HG02970 (cell line): Measurements from ENCODE around the gene FCN1.

Experiments
- ATAC-seq: cut with Tn5 transposase; IDR thresholded peaks from one replicate; pipeline ENCODE4 v1.9.1; 2021; ENCODE audit warnings: mild to moderate bottlenecking, moderate library complexity, moderate number of reproducible peaks; ENCODE audit not compliant: unreplicated experiment, low FRiP score

Gene FCN1

DNA sequence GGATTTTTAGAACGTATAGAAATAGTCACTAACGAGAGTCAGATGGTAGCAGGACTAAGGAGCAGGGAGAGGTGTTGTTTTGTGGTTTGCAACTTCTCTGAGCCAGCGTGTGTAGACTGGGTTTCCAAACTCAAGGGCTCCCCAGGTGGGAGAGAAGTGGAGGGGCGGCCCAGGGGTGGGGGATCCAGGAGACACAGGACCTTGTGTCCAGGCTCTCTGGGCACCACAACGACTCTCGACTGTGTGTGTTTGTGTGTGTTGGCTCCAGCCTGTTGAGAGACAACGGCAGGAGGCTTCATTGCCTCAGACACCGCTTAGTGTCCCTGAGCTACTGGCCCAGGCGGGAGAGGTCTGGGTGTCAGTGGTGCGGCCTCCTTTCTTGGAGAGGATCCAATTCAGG lies 934 bp upstream of the FCN1 start:
- ATAC-seq, result no peak

DNA sequence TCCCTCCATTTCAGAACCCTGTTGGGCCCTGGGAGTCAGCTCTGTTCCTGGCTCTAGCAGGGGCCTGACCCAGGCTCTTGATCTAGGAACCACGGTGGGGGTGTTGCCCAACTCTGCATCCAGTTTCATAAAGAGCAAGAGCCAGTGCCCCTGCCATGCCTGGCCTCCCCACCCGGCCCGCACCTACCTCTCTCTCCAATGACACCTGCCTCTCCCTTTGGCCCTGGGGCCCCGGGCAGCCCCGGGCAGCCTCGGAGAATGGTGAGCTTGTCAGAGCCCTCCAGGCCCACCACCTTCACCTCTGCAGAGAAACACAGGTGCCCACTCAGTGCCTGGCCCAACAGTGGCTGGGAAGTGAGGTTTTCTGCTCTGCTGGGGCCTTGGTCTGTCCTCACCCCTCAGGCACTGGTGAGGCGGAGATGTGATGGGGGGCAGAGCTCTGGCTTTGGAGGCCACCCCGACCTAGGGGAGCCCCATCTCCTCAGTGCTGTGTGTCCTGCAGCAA lies 1.5 kb downstream of the FCN1 start:
- no peak for ATAC-seq

- no peak for ATAC-seq
Observed at GRCh38 chr9:134915046-134915985, 2.4 kb downstream of the FCN1 start.

- no peak for ATAC-seq
Observed at GRCh38 chr9:134914501-134914834, 3.2 kb downstream of the FCN1 start.

DNA sequence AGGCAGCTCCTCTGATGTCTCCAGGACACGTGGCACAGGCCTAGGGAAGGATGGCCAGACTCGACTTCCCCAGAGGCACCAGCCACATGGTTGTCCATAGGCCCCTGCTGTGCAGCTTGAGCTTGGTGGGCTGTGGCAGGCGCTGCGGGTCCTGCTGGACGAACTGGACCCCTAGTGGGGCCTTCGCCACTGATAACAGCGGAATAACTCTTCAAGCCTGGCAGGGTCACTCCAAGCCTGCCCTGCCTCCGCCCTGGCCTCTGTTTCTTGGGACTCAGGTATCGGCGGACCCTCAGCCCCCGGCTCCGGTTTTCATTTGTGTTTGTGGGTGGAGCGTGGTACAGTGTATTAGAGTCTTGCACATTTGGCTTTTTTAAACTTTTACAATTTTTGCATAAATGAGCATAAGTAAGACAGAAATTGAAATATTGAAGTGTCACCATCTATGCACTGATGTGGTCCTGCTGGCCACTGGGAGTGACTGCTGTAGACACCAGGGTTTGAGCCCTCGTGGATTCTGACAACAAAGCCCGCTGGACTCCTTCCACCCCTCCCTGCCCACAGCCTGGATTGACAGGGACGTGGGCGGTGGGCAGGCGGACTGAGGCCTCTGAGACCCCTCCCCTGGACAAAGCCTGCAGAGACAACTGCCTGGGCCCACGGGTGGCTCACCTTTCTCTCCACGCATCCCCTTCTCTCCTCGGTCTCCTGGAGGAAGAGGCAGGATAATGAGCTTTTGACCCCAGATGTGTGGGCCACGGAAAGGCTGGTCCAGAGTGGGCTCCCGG lies 3.8 kb downstream of the FCN1 start:
- no peak for ATAC-seq

DNA sequence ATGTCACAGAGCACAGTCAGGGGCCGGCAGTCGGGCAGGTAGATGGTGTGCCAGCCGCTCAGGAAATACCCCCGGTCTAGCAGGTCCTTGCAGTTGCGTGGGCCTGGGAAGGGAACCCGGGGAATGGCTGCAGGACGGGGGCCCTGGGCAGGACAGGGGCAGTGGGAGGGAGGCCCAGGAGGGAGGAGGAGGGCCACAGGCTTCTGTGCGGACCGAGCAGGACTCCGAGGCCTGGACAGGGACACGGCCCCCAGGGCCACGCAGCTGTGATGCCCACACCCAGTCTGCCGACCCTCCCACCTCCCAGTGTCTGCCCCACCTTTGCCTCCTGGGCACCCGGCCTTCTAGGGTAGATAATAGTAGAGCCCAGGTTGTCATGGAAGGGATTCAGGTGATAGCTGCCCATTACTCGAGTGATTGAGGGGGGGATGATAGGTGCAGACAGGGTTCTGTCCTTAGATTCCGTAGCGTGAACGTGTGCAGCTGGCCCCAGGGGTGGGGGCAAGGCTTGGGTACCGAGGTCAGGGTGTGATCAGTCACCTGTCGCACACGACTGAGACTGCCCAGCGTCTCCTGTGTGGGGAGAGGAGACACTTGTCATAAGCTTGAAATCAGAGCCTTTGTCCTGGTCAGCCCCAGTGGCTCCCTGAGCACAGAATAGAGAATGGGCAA lies 4.5 kb downstream of the FCN1 start:
- ATAC-seq, result no peak

DNA sequence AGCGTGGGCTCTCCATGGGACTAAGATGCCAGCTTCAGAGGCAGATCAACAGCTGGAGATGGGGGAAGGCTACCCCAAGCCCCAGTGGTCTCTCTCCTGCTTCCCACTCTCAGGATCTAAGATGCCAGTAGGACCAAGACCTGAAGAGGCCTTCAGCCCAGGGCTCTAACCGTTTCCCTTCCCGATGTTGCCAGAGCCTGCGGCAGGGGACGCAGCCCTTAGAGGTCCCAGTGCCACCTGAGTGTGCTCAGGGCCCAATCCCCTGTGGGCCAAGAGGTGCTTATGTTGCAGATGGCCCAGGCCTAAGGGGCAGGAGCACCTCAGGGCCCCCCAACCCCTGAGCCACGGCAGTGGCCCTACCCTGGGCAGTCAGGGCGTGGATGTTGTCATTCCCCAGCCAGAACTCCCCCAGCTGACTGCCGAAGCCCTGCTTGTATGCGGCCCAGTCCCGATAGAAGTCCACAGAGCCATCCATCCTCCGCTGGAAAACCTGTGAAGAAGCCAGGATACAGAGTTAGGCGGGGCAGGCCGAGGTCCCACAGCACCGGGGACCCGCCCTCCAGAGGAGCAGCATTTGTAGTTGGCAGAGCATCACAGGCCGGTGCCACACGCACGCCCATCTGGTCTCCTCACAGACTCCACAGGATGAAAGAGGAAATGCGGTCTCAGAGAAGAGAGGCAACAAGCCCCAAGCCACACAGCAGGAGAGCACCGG lies 5.4 kb downstream of the FCN1 start:
- no peak for ATAC-seq

- no peak for ATAC-seq
Observed at GRCh38 chr9:134909511-134910481, 7.9 kb downstream of the FCN1 start.

DNA sequence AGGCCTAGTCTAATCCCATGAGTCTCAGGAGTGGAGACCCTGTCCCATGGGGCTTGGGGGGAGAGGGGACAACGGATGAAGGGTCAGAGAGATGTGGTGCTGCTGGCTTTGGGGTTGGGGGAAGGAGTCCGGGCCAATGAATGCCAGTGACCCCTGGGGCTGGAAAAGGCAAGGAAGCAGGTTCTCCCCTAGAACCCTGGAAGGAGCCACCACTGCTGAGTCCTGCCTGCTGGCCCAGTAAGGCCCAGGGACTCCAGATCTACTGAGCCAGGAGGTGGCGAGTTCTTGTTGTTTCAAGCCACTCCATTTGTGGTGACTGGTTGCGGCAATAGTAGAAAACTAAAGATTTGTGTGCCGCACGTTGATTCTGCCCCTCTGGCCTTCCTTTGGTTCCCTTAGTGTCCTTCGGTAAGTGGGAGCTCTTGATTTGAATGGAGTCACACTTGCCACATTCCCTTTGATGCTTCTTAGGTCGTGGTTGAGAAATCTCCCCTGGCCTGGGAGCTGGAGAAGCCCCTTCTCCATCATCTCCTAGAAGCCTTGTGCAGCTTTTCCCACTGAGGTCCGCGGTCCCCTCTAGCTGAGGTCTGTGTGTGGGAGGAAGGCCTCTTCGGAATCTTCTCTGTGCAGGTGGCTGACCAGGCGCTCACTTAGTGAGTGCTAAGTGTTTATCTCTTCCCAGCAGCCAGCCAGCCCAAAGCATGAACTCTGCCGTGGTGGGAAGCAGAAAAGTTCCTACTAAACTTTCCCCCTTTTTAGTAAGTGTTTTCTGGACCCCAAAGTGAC lies 9.0 kb downstream of the FCN1 start:
- ATAC-seq, result no peak

GRCh38 chr9:134902936-134903335 lies 14.8 kb downstream of the FCN1 start:
- no peak for ATAC-seq

DNA sequence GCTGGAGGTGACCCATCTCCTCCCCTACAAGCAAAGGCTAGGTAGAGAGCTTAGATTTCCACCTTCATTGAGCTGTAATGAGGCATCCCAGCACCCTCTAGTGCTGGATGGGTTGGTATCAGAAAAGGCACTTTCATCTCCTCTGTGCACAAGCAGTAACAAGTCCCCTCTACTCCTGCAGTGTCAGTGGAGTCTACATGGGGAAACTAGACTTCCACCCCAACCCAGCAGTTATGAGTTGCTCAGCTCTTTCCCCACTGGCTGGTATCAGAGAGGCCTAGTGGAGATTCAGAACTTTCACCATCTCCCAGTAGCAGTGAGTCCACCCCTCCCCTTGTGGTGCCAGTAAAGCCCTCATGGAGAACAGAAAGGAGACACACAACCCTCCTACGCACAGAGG lies 17.9 kb downstream of the FCN1 start:
- no peak for ATAC-seq

DNA sequence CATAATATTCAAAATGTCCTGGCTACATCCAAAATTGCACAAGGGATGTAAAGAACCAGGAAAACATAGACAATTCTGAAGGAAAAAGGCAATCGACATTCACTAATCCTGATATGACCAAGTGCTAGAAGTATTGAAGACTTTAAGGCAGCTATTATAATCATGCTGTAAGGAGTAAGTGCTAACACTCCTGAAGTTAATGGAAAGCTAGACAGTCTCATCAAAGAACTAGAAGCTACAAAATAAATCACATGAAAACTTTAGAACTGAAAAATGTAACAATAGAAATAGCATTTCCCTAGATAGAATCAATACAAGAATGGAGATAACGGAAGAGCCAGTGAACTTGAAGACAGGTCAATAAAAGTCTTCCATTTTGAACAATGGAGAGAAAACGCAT lies 18.5 kb downstream of the FCN1 start:
- ATAC-seq, result no peak

DNA sequence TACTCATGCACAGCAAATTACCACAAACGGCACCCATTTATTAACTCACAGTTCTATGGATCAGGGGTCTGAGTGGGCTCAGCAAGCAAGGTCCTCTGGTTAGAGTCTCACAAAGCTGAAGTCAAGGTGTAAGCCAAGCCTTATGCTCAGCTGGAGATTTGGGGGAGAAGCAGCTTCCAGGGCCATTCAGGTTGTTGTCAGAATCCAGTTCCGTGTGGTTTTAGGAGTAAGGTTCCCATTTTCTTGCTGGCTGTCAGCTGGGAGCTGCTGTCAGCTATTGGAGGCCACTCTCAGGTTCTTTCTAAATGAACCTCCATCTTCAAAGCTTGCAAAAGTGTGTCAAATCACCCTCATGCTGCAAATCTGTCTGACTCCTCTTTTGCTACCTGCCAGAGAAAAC lies 19.4 kb downstream of the FCN1 start:
- ATAC-seq, result no peak

DNA sequence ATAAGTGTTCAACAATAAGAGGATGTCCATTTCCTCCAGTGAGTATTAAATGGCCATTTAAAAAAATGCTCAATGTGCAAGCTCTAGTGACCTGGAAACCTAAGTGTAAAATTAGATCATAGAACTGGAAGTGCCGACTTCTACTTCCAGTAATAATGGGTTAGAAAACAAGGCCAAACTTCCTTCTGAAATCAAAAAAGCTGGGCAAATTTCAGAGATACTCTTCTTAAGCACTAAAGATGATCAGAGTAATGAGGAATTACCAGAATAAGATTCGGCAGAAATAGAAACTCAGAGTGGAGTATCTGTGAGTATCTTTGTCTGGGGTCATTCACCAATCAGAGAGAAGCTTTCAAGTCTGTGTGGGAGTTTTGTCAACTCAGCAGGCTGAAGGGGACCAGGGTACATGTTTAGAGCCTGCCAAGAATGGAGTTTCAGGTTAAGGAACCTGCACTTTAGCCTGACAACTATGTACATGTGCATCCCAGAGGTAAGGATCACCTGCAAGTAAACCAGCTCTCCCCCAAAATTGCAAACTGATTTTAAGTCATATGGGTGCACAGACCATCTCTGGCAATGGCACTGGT lies 20.0 kb downstream of the FCN1 start:
- ATAC-seq, result no peak

DNA sequence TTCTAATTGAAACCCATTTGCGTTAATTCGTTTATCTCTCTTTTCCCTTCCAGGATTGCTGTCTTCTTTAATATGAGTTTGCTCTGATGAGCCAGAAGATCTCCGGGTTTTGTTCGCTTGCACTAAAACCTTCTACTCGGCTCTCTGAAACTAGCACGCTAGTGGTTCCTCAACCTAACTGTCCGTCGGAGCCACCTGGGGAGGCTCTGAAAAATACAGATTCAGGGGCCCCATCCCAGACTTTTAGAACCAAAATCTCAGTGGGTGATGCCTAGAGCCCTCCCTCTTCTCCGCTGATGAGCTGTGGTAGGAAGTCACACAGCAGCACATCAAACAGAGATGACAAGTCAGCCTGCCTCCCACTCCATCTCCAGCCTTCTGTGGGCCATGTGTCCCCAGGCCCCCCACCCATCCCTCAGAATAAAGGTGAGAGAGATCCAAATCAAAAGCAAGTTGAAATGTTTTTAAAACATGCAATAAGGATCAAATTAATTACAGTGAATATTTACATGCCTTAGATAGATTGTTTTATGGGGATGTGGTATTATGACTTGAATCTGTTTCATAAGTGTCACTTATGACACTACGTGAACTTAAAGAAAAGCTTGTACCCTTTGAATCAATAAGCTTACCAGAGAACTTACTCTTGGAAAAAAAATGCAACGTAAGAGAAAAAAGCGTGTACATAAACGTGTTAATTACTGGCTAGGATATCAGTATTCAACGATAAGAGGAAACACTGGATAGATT lies 20.7 kb downstream of the FCN1 start:
- no peak for ATAC-seq

DNA sequence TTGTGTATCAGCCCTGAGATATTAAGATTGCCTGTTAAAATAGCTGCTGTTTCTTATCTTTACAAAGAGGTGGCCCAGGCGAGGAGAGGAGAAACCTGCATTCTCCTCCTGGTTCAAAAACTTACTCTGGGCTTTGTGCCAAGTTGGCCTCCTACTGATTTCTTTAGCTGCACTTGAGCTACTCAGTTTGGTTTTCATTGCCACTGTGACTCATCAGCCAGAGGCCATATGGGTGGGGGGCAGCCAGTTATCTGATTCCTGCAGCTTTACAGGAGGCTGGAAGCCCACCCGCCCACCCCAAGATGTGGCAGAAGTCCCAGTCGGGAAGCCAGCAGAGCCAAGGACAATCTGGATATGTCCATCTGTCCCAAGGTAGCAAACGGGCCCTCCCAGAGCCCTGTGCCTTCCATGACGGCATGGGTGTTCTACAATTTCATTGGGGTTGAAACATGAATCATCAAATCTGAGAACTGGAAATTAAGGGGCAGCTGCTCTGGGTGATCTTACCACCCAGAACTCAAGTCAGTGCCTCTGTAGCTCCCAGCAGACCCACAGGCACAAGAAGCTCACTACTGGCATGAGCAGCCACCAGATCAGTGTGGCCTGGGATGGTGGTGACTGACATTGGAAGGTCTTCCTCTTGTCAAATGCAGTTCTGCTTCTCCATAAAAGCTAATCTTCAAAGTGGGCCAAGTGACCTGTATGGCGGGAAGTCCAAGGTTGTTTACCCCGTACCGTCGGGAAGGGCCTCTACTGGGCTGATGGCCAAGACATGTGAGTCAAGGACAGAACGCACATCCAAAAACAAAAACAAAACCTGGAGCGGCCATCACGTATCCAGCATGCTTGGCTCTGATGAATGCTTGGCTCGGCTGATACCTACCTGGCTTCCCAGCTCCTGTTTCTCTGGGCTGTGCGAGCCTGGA lies 21.5 kb downstream of the FCN1 start:
- ATAC-seq, result no peak

DNA sequence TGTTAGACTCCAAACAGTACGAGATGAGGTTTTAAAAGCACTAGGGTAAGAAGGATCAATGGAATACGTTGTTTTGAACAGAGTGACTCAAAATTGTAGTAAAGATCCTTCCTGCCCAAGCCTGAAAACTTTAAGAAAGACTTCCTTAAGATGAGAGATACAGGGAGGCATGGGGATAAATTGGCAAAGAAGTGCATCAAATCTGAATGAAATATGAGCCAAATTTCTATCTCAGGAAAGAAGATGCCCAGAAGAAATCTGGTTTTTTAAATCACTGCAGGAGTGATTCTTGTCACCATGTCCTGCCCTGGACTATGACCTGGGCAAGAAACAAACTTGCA lies 22.2 kb downstream of the FCN1 start:
- ATAC-seq, result no peak
